Suprapubic skin (tissue), 4 donors: ENCODE measurements around the gene CCL16.

Source experiments
- POLR2A ChIP-seq, 2 donors: fragments of 450-650 bp; IDR thresholded peaks; one replicate each; pipeline ENCODE4 v1.6.1; 2017; ENCODE audit warnings: antibody characterized with exemption in 2 of 2, mild to moderate bottlenecking in 2 of 2, moderate library complexity in 2 of 2
- POLR2AphosphoS5 ChIP-seq, 3 donors: sonication (generic); formaldehyde crosslinking; IDR thresholded peaks; one replicate each; pipeline ENCODE4 v1.6.1; 2017; ENCODE audit warnings: antibody characterized with exemption in 3 of 3
- TF ChIP-seq, protein P1 (sequence below), 2 donors: fragments of 200-600 bp in 1 of 2; fragments of 450-650 bp in 1 of 2; sonication (generic) in 1 of 2; IDR thresholded peaks; one replicate each; pipeline ENCODE4 v1.5.1; 2016 to 2019; ENCODE audit warnings: antibody characterized with exemption in 2 of 2, mild to moderate bottlenecking in 1 of 2, moderate library complexity in 1 of 2

DNA sequence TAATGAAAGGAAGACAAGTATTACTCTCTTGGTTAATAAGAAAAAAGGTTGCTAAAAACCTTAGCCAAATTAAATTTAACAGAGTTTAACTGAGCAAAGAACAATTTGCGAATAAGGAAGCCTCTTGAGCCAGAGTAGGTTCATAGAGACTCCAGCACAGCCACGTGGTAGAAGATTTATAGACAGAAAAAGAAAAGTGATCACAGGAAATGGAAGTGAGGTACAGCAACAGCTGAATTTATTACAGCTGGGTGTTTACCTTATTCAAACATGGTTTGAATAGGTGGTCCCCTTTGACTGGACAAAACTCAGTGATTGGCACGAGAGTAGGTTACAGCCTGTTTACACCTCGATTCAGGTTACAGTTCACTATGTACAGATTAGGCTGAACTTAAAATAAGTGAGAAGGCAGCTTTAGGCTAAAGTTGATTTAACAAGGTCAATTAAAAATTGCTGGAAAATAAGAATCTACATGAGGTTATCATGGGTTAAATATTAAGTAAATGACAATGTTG, 23.4 kb upstream of the CCL16 start:
- no peak for TF ChIP-seq POLR2A (IDR thresholded peaks at IDR 0.05)
- TF ChIP-seq, protein P1, sequence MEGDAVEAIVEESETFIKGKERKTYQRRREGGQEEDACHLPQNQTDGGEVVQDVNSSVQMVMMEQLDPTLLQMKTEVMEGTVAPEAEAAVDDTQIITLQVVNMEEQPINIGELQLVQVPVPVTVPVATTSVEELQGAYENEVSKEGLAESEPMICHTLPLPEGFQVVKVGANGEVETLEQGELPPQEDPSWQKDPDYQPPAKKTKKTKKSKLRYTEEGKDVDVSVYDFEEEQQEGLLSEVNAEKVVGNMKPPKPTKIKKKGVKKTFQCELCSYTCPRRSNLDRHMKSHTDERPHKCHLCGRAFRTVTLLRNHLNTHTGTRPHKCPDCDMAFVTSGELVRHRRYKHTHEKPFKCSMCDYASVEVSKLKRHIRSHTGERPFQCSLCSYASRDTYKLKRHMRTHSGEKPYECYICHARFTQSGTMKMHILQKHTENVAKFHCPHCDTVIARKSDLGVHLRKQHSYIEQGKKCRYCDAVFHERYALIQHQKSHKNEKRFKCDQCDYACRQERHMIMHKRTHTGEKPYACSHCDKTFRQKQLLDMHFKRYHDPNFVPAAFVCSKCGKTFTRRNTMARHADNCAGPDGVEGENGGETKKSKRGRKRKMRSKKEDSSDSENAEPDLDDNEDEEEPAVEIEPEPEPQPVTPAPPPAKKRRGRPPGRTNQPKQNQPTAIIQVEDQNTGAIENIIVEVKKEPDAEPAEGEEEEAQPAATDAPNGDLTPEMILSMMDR (IDR thresholded peaks at IDR 0.05), result no peak
- no peak for TF ChIP-seq POLR2AphosphoS5 (IDR thresholded peaks at IDR 0.05)
